HepG2 (cell line): ENCODE measurements around the gene TMEM266. TPM values are rescaled to one million over a fixed set of nuclear protein-coding genes. Genes with fewer than 3 reads are reported as not detected.

Source experiments
- ATM ChIP-seq: fragments of 450-650 bp; IDR thresholded peaks from 2 replicates; pipeline ENCODE4 v1.7.1; 2017; ENCODE audit warnings: mild to moderate bottlenecking, borderline replicate concordance
- FLYWCH1 ChIP-seq: sonication (generic); formaldehyde crosslinking; IDR thresholded peaks from 2 replicates; pipeline ENCODE4 v1.8.1; 2023; ENCODE audit warnings: mild to moderate bottlenecking, missing genetic modification reagents
- HDAC2 ChIP-seq: sonication (generic); formaldehyde crosslinking; IDR thresholded peaks from 2 replicates; pipeline ENCODE4 v1.4.0; 2020; ENCODE audit warnings: missing genetic modification reagents
- HMG20A ChIP-seq: IDR thresholded peaks from 2 replicates; pipeline ENCODE4 v1.6.1; 2016; ENCODE audit warnings: borderline replicate concordance
- MAF1 ChIP-seq: sonication (generic); formaldehyde crosslinking; IDR thresholded peaks from 2 replicates; pipeline ENCODE4 v1.5.0; 2020; ENCODE audit warnings: missing genetic modification reagents, borderline replicate concordance
- MIER2 ChIP-seq: IDR thresholded peaks from 2 replicates; pipeline ENCODE4 v1.6.1; 2016; ENCODE audit warnings: missing biosample characterization, missing genetic modification reagents
- POGZ ChIP-seq: sonication (generic); formaldehyde crosslinking; IDR thresholded peaks from 2 replicates; pipeline ENCODE4 v1.4.0; 2020; ENCODE audit warnings: mild to moderate bottlenecking, missing genetic modification reagents
- RXRA ChIP-seq: sonication (generic); formaldehyde crosslinking; IDR thresholded peaks from 2 replicates; pipeline ENCODE4 v1.5.1; 2020; ENCODE audit warnings: missing genetic modification reagents
- SYNCRIP ChIP-seq: fragments of 200-400 bp; formaldehyde crosslinking; IDR thresholded peaks from 2 replicates; pipeline ENCODE4 v1.6.1; 2018; ENCODE audit warnings: mild to moderate bottlenecking, low read depth, low read length; ENCODE audit not compliant: insufficient read depth
- ZFP1 ChIP-seq: IDR thresholded peaks from 2 replicates; pipeline ENCODE4 v1.6.1; 2016
- ZNF230 ChIP-seq: sonication (generic); formaldehyde crosslinking; IDR thresholded peaks from 2 replicates; pipeline ENCODE4 v1.4.0; 2020; ENCODE audit warnings: mild to moderate bottlenecking, missing genetic modification reagents
- ZNF430 ChIP-seq: sonication (generic); formaldehyde crosslinking; IDR thresholded peaks from 2 replicates; pipeline ENCODE4 v1.9.0; 2021; ENCODE audit warnings: mild to moderate bottlenecking, missing genetic modification reagents
- ZNF577 ChIP-seq: sonication (generic); formaldehyde crosslinking; IDR thresholded peaks from 2 replicates; pipeline ENCODE4 v1.4.0; 2020; ENCODE audit warnings: mild to moderate bottlenecking, low read depth, missing genetic modification reagents, borderline replicate concordance
- polyA plus RNA-seq, 8 experiments: library from polyadenylated mRNA; depleted of rRNA in 3 of 8; stranded (reverse) in 7 of 8; unstranded in 1 of 8; fragments of >200 nt; fragmentation: Illumina TruSeq in 4 of 8; extraction: Trizol in 4 of 8; gene quantifications; 2 replicates each; pipeline versions ENCODE4 v1.2.1 to v1.2.3, GENCODE V29; 2011 to 2016; ENCODE audit warnings: low read depth in 4 of 8, missing spikeins in 1 of 8, mixed read lengths in 1 of 8; ENCODE audit not compliant: insufficient read depth in 1 of 8
- total RNA-seq, 5 experiments: library from RNA; depleted of rRNA; stranded (reverse); fragments of >200 nt; fragmentation: Illumina TruSeq; extraction: Trizol; gene quantifications; 2 replicates each; pipeline ENCODE4 v1.2.3, GENCODE V29; 2016; ENCODE audit warnings: low read depth in 1 of 5
- TF ChIP-seq, protein P1 (sequence below): sonication (generic); formaldehyde crosslinking; IDR thresholded peaks from 2 replicates; pipeline ENCODE4 v1.8.0; 2022; ENCODE audit warnings: mild to moderate bottlenecking, missing genetic modification reagents
- TF ChIP-seq, protein P2 (sequence below): IDR thresholded peaks from 2 replicates; pipeline ENCODE4 v1.4.0; 2020; ENCODE audit warnings: mild to moderate bottlenecking, missing genetic modification reagents
- TF ChIP-seq, protein P3 (sequence below): sonication (generic); IDR thresholded peaks from 2 replicates; pipeline ENCODE4 v1.6.1; 2016; ENCODE audit warnings: low read depth, borderline replicate concordance

Gene TMEM266
- total and polyA plus RNA-seq, 2 of the 13 experiments (the other 11 are each of a cell fraction or from before 2014, with no cell fraction given): 0.04 TPM; not detected in 1

DNA sequence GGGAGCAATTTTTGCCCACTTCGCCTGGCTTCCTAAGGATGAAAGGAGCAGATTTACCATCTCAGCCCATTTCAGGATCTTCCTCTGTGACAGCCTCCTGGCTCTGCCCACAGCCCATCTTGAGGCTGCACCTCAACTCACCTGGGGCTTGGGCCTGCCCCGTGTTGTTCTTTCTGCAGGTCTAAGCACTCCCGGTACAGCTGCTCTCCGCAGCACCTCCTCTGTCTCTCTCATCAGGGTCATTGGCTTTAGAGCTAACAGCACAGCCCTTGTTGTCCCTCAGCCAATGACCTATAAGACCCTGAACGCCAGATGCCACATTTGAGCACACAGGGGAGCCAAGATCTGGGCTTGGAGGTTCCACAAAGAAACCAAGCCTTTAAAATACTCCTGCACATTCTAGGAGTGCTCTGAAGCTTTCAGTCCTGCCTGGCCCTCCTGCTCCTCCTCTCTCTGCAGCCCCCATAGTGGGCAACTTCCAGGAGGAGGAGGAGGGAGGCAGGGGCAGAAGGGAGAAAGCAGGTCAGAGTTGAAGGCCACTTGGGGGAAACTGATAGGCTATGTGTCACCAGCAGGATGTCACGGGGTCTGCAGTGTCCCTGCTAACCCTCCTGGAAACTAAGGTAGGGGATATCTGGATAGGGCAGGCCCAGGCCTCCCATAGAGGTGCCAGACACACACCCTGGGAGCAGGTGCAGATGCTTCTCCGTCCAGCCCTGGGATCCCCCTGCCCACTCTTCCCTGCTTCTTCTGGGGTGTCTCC is 135.9 kb downstream of the TMEM266 start (continued):
- TF ChIP-seq, protein P1, sequence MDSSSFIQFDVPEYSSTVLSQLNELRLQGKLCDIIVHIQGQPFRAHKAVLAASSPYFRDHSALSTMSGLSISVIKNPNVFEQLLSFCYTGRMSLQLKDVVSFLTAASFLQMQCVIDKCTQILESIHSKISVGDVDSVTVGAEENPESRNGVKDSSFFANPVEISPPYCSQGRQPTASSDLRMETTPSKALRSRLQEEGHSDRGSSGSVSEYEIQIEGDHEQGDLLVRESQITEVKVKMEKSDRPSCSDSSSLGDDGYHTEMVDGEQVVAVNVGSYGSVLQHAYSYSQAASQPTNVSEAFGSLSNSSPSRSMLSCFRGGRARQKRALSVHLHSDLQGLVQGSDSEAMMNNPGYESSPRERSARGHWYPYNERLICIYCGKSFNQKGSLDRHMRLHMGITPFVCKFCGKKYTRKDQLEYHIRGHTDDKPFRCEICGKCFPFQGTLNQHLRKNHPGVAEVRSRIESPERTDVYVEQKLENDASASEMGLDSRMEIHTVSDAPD: no peak
- no peak for TF ChIP-seq MAF1 (CRISPR knock-in tag)
- TF ChIP-seq ZFP1 (CRISPR knock-in tag): no peak
- 0 out of 2 replicates have a peak, but pooled peaks have one; percentile 14 for TF ChIP-seq RXRA (CRISPR knock-in tag)
- no peak for TF ChIP-seq HMG20A (CRISPR knock-in tag)
- TF ChIP-seq ATM: no peak
- TF ChIP-seq FLYWCH1 (CRISPR knock-in tag): no peak
- TF ChIP-seq, protein P2, sequence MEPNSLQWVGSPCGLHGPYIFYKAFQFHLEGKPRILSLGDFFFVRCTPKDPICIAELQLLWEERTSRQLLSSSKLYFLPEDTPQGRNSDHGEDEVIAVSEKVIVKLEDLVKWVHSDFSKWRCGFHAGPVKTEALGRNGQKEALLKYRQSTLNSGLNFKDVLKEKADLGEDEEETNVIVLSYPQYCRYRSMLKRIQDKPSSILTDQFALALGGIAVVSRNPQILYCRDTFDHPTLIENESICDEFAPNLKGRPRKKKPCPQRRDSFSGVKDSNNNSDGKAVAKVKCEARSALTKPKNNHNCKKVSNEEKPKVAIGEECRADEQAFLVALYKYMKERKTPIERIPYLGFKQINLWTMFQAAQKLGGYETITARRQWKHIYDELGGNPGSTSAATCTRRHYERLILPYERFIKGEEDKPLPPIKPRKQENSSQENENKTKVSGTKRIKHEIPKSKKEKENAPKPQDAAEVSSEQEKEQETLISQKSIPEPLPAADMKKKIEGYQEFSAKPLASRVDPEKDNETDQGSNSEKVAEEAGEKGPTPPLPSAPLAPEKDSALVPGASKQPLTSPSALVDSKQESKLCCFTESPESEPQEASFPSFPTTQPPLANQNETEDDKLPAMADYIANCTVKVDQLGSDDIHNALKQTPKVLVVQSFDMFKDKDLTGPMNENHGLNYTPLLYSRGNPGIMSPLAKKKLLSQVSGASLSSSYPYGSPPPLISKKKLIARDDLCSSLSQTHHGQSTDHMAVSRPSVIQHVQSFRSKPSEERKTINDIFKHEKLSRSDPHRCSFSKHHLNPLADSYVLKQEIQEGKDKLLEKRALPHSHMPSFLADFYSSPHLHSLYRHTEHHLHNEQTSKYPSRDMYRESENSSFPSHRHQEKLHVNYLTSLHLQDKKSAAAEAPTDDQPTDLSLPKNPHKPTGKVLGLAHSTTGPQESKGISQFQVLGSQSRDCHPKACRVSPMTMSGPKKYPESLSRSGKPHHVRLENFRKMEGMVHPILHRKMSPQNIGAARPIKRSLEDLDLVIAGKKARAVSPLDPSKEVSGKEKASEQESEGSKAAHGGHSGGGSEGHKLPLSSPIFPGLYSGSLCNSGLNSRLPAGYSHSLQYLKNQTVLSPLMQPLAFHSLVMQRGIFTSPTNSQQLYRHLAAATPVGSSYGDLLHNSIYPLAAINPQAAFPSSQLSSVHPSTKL (CRISPR knock-in tag): no peak
- no peak for TF ChIP-seq MIER2
- no peak for TF ChIP-seq ZNF430 (CRISPR knock-in tag)
- TF ChIP-seq, protein P3, sequence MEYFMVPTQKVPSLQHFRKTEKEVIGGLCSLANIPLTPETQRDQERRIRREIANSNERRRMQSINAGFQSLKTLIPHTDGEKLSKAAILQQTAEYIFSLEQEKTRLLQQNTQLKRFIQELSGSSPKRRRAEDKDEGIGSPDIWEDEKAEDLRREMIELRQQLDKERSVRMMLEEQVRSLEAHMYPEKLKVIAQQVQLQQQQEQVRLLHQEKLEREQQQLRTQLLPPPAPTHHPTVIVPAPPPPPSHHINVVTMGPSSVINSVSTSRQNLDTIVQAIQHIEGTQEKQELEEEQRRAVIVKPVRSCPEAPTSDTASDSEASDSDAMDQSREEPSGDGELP: peak; percentile 35; the same call in 1 of the 2 replicates
- no peak for TF ChIP-seq ZNF577 (CRISPR knock-in tag)
- no peak for TF ChIP-seq POGZ (CRISPR knock-in tag)
- TF ChIP-seq ZNF230 (CRISPR knock-in tag): no peak
- no peak for TF ChIP-seq HDAC2
- TF ChIP-seq SYNCRIP: no peak
